ENCODE results near the gene DIP2C.
A peak's percentile ranks its signal among the peaks of the same experiment; 100 is the strongest.
"Not testable (repeated sequence)": the region's sequence is repeated elsewhere in the genome, so short reads cannot be mapped to it uniquely, and the experiment has no call there.

Gene DIP2C

GRCh38 chr10:650886-651615, 38.4 kb downstream of the DIP2C start:
- Histone ChIP-seq H3K36me3 (no peaks in the 10 kb centered on the region), H3K27ac (peak overlapping the region; percentile 70 to 78), H3K27me3 (no peaks in the 10 kb centered on the region), H3K9me3 (peaks cover 0 to under 1% (median 0%) of the 10 kb centered on the region in 3 donors), H3K4me1 (peaks cover 0 to 43% (median 18%) of the 10 kb centered on the region in 4 donors), H3K4me3 (peak overlapping the region; percentile 45 to 46)
- no peak for TF ChIP-seq CTCF (IDR thresholded peaks at IDR 0.05)
- intact Hi-C loops (cut with DNase I; ENCODE audit: low total_unique reads): no loop called here
- peak in 1 of 2 donors; percentile 66 for DNase-seq

- Histone ChIP-seq H3K27ac (peak overlapping the region; percentile 70 to 78), H3K4me1 (peaks cover 0 to 41% (median 18%) of the 10 kb centered on the region in 4 donors), H3K36me3 (no peaks in the 10 kb centered on the region), H3K9me3 (peaks cover 0 to 3% (median 0%) of the 10 kb centered on the region in 3 donors), H3K4me3 (peak overlapping the region; percentile 45 to 46), H3K27me3 (no peaks in the 10 kb centered on the region)
- intact Hi-C loops (cut with DNase I; ENCODE audit: low total_unique reads): no loop called here
- TF ChIP-seq CTCF (IDR thresholded peaks at IDR 0.05): no peak
- DNase-seq: no peak
Observed at GRCh38 chr10:650441-650851, 39.0 kb downstream of the DIP2C start.

GRCh38 chr10:649798-650440, 39.5 kb downstream of the DIP2C start:
- no peak for TF ChIP-seq CTCF (IDR thresholded peaks at IDR 0.05)
- Histone ChIP-seq H3K4me1 (peaks cover 0 to 35% (median 18%) of the 10 kb centered on the region in 4 donors), H3K27me3 (no peaks in the 10 kb centered on the region), H3K4me3 (peak overlapping the region; percentile 45 to 46), H3K36me3 (no peaks in the 10 kb centered on the region), H3K9me3 (peaks cover 0 to 7% (median 4%) of the 10 kb centered on the region in 3 donors), H3K27ac (peak overlapping the region; percentile 70 to 78)
- peak in 1 of 2 donors; percentile 73 for DNase-seq
- intact Hi-C loops (cut with DNase I; ENCODE audit: low total_unique reads): no loop called here

GRCh38 chr10:649445-649797, 40.0 kb downstream of the DIP2C start:
- no peak for DNase-seq
- Histone ChIP-seq H3K4me3 (peak overlapping the region; percentile 45 to 46), H3K4me1 (peaks cover 0 to 30% (median 18%) of the 10 kb centered on the region in 4 donors), H3K36me3 (peaks cover 0 to 3% (median 0%) of the 10 kb centered on the region in 3 donors), H3K27ac (peak overlapping the region; percentile 51 to 78), H3K9me3 (peaks cover 0 to 11% (median 8%) of the 10 kb centered on the region in 3 donors), H3K27me3 (no peaks in the 10 kb centered on the region)
- intact Hi-C loops (cut with DNase I; ENCODE audit: low total_unique reads): no loop called here
- no peak for TF ChIP-seq CTCF (IDR thresholded peaks at IDR 0.05)

GRCh38 chr10:647019-647418, 42.4 kb downstream of the DIP2C start:
- DNase-seq; H3K27me3 ChIP-seq; H3K4me3 ChIP-seq; H3K27ac ChIP-seq; intact Hi-C loops (cut with DNase I; ENCODE audit: low total_unique reads); H3K36me3 ChIP-seq: not testable (repeated sequence)
- peaks cover 0 to 24% (median 16%) of the 10 kb centered on the region in 4 donors for H3K4me1 ChIP-seq
- H3K9me3 ChIP-seq: peaks cover 0 to 15% (median 8%) of the 10 kb centered on the region in 3 donors

GRCh38 chr10:646118-646524, 43.3 kb downstream of the DIP2C start:
- peaks cover 0 to 22% (median 12%) of the 10 kb centered on the region in 4 donors for H3K4me1 ChIP-seq
- no peaks in the 10 kb centered on the region for H3K27me3 ChIP-seq
- peaks cover 0 to 3% (median 0%) of the 10 kb centered on the region in 3 donors for H3K36me3 ChIP-seq
- TF ChIP-seq CTCF (IDR thresholded peaks at IDR 0.05): no peak
- intact Hi-C loops (cut with DNase I; ENCODE audit: low total_unique reads): no loop called here
- H3K4me3 ChIP-seq: no peak overlapping the region
- no peak overlapping the region for H3K27ac ChIP-seq
- peaks cover 0 to 15% (median 8%) of the 10 kb centered on the region in 3 donors for H3K9me3 ChIP-seq
- DNase-seq: peak in 1 of 2 donors; percentile 62
